ENCODE results near the gene UGT1A7.

DNA sequence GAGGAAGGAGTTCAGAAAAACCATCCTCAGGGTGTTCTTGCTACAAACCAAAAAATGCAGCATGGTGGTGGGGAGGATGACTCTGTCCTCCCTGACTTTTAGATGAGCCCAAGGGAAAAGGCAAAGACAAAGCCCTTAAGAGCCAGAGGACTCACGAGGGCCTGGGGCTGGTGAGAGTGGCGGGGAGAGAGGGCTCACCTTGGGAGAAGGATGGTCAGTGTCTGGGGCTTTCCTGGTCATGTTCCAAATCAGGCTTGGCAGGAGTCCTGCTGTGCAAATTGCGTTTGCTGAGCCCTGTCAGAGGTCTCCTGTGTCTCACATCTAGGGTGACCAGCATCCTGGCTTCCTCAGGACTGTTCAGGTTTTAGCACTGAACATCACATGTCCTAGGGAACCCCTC is 83.1 kb downstream of the UGT1A7 start:
- TF ChIP-seq, protein P1, sequence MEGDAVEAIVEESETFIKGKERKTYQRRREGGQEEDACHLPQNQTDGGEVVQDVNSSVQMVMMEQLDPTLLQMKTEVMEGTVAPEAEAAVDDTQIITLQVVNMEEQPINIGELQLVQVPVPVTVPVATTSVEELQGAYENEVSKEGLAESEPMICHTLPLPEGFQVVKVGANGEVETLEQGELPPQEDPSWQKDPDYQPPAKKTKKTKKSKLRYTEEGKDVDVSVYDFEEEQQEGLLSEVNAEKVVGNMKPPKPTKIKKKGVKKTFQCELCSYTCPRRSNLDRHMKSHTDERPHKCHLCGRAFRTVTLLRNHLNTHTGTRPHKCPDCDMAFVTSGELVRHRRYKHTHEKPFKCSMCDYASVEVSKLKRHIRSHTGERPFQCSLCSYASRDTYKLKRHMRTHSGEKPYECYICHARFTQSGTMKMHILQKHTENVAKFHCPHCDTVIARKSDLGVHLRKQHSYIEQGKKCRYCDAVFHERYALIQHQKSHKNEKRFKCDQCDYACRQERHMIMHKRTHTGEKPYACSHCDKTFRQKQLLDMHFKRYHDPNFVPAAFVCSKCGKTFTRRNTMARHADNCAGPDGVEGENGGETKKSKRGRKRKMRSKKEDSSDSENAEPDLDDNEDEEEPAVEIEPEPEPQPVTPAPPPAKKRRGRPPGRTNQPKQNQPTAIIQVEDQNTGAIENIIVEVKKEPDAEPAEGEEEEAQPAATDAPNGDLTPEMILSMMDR (IDR thresholded peaks at IDR 0.05) = no peak
- no peak for TF ChIP-seq POLR2A (IDR thresholded peaks at IDR 0.05)
